Dendritic cell treated with granulocyte-macrophage colony-stimulating factor and Interleukin-4, amounts not matched to agents 40 ng/mL and 50 ng/mL, for 4 days (primary cell): ENCODE data around the gene SLC2A9.

Experiments
- H3K27ac Mint-ChIP-seq: one replicate; pipeline ENCODE4 v1.8.0; 2022; ENCODE audit warnings: mild to moderate bottlenecking, mixed read lengths
- H3K27me3 Mint-ChIP-seq: one replicate; pipeline ENCODE4 v1.8.0; 2022; ENCODE audit warnings: mild to moderate bottlenecking, mixed read lengths
- H3K36me3 Mint-ChIP-seq: one replicate; pipeline ENCODE4 v1.8.0; 2022; ENCODE audit warnings: low read depth, mixed read lengths
- H3K4me1 Mint-ChIP-seq: one replicate; pipeline ENCODE4 v1.8.0; 2022; ENCODE audit warnings: low read depth, mixed read lengths
- H3K4me3 Mint-ChIP-seq: one replicate; pipeline ENCODE4 v1.8.0; 2022; ENCODE audit warnings: mild to moderate bottlenecking, moderate library complexity, mixed read lengths
- H3K9me3 Mint-ChIP-seq: one replicate; pipeline ENCODE4 v1.8.0; 2022; ENCODE audit warnings: mixed read lengths
- intact Hi-C: fragments of 100-400 bp; cut with micrococcal nuclease; formaldehyde crosslinking; loops from one replicate; pipeline ENCODE4 v1.15.0; 2022

The SLC2A9 gene

GRCh38 chr4:10053635-10054453 lies 32.5 kb upstream of the SLC2A9 start:
- Mint-ChIP-seq H3K9me3 (no peaks in the 10 kb centered on the region), H3K36me3 (no peaks in the 10 kb centered on the region), H3K4me1 (peaks cover 5% of the 10 kb centered on the region), H3K27ac (no peak overlapping the region), H3K27me3 (peaks cover 22% of the 10 kb centered on the region), H3K4me3 (no peak overlapping the region)
- intact Hi-C loops: no loop called here

DNA sequence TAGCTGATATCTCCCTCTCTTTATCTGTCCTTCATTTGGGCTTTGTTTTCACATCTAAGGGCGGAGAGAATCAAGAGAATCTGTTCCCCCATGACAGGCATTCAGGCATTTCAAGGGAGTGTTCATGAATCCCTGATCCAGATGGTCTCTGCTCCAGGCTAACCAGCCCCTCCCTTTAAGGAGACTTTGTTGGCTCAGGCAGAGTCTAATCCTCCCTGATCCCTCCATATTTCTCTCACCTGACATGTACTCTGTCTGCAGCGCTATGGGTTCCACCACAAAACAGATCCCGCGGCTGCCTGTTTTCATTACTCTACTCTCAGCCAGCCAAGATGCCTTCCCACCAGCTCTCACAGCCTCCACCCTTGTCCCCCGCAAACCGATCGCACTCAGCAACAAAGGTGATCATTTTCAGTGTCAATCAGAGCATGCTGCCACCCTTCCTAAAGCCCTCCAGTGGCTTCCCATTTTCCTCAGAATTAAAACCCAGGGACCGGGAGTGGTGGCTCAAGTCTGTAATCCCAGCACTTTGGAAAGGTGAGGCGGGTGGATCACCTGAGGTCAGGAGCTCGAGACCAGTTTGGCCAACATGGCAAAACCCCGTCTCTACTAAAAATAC lies 30.3 kb upstream of the SLC2A9 start:
- Mint-ChIP-seq H3K4me3 (no peak overlapping the region), H3K9me3 (no peaks in the 10 kb centered on the region), H3K27ac (no peak overlapping the region), H3K27me3 (peaks cover 22% of the 10 kb centered on the region), H3K4me1 (peaks cover 20% of the 10 kb centered on the region), H3K36me3 (no peaks in the 10 kb centered on the region)
- intact Hi-C loops: no loop called here

DNA sequence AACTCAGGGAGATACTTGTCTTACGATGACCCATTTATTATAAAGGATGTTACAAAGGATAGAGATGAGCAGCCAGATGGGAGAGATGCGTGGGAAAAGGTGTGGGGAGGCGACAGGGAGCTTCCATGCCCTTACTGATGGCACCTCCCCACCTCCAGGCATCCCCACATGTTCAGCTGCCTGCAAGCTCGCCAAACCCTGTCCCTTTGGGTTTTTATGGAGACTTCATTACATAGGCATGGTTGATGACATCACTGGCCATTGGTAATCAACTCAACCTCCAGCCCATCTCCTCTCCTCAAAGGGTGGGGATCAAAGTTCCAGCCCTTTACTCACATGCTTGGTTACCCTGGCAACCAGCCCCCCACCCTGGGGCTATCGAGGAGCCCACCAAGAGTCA lies 29.4 kb upstream of the SLC2A9 start:
- intact Hi-C loops: no loop called here
- H3K27ac Mint-ChIP-seq: no peak overlapping the region
- H3K27me3 Mint-ChIP-seq: peaks cover 22% of the 10 kb centered on the region
- H3K4me1 Mint-ChIP-seq: peaks cover 20% of the 10 kb centered on the region
- H3K9me3 Mint-ChIP-seq: no peaks in the 10 kb centered on the region
- no peaks in the 10 kb centered on the region for H3K36me3 Mint-ChIP-seq
- no peak overlapping the region for H3K4me3 Mint-ChIP-seq

DNA sequence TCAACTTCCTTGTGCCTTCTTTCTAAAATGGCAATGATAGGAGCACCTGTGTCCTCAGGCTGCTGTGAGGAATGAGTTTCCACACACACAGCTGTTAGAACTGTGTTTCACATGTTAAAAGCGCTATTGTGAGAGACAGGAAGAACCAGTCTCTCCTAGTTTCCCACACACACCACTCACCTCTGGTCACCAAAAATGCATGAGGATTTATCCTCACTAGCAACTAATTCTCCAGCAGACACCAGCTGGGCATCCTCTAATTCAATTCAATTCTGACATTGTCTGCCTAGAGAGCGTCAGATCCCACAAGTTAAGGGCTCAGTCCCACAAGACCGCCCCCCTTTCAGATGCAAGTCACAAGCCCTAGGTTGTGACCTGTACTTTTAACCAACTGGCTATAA lies 29.0 kb upstream of the SLC2A9 start:
- intact Hi-C loops: no loop called here
- peaks cover 24% of the 10 kb centered on the region for H3K4me1 Mint-ChIP-seq
- H3K36me3 Mint-ChIP-seq: no peaks in the 10 kb centered on the region
- H3K4me3 Mint-ChIP-seq: no peak overlapping the region
- H3K27me3 Mint-ChIP-seq: peaks cover 22% of the 10 kb centered on the region
- no peak overlapping the region for H3K27ac Mint-ChIP-seq
- H3K9me3 Mint-ChIP-seq: no peaks in the 10 kb centered on the region

GRCh38 chr4:10048941-10049697 lies 27.8 kb upstream of the SLC2A9 start:
- Mint-ChIP-seq H3K27ac (no peak overlapping the region), H3K9me3 (no peaks in the 10 kb centered on the region), H3K27me3 (peaks cover 20% of the 10 kb centered on the region), H3K36me3 (no peaks in the 10 kb centered on the region), H3K4me3 (no peak overlapping the region), H3K4me1 (peaks cover 35% of the 10 kb centered on the region)
- intact Hi-C loops: no loop called here

DNA sequence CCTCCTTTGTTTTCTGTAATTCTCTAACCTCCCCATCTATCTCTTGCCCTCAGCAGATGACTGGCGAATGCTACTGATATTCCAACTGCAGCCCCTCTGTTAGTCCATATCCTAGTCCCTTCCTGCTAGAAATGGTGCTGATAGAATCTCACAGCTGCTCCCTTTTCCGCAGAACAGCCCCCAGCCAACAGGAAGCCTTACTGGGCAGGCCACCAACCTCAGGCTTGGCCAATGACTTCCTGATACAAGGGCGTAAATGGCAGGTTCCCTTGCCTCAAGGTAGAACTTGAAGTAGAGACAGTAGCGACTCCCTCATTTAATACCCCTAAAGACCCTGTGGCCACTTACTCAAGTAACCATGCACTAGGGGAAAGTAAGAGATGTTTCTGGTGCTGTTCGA lies 26.7 kb upstream of the SLC2A9 start:
- Mint-ChIP-seq H3K4me1 (peaks cover 43% of the 10 kb centered on the region), H3K27me3 (peaks cover 16% of the 10 kb centered on the region), H3K4me3 (no peak overlapping the region), H3K36me3 (no peaks in the 10 kb centered on the region), H3K27ac (peak overlapping the region; percentile 16), H3K9me3 (peaks cover 1% of the 10 kb centered on the region)
- intact Hi-C loops: no loop called here

DNA sequence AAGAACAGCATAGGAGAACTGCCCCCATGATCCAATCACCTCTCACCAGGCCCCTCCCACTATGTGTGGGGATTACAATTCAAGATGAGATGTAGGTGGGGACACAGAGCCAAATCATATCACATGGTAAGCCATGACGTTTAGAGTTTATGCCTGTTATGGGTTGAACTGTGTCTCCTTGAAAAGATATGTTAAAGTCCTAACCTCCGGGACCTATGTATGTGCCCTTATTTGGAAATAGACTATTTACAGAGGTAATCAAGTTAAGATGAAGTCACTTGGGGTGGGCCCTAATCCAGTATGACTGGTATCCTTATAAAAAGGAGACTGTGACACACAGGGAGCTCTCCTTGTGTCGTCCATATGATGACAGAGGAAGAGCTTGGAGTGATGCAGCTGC lies 25.2 kb upstream of the SLC2A9 start:
- Mint-ChIP-seq H3K4me1 (peaks cover 43% of the 10 kb centered on the region), H3K36me3 (peaks cover 9% of the 10 kb centered on the region), H3K27me3 (peaks cover 11% of the 10 kb centered on the region), H3K27ac (peak overlapping the region; percentile 33), H3K9me3 (peaks cover 12% of the 10 kb centered on the region), H3K4me3 (no peak overlapping the region)
- intact Hi-C loops: no loop called here

DNA sequence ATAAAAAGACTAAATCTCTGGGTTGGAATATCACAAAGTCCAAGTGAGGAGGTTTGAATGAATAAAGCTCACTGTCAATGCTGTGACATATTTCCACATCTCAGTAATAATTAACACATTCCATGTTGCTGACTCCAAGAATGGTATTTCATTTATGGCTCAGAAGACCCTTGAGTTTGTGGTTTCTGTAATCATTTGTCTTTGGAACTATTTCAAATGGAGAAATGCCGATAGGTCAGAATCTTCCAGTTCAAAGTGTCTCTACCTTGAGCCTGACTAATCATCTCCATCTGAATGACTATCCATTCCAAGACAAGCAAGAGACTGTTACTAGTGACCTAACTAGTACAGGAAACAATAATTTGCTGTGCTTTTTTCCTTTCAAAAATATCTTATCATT lies 24.2 kb upstream of the SLC2A9 start:
- Mint-ChIP-seq H3K9me3 (peaks cover 12% of the 10 kb centered on the region), H3K36me3 (peaks cover 9% of the 10 kb centered on the region), H3K4me3 (no peak overlapping the region), H3K27me3 (peaks cover 6% of the 10 kb centered on the region), H3K4me1 (peaks cover 44% of the 10 kb centered on the region), H3K27ac (peak overlapping the region; percentile 74)
- intact Hi-C loops: loop anchor here (2.0 kb wide), 1 partner anchor 21 kb away; no protein-coding TSS in a partner anchor

DNA sequence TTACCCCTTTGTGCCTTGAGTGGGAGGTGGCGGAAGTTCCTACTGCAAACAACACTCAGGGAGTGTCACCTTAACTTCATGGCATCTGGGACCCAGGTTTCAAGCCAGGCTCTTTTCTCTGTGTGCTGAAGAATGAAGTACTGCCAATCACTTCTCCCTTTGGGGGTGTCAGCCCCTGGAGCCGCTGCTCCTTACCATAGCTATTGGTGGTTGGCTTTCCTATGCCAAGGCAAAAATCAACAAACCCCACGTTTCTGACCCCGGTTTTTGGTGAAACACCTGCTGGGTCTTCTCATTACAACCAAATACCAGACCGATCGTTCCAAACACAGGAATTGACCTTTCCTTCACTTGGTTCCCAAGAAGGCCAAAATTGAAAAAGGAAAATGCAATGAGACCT lies 19.7 kb upstream of the SLC2A9 start:
- Mint-ChIP-seq H3K36me3 (peaks cover 9% of the 10 kb centered on the region), H3K27ac (no peak overlapping the region), H3K4me3 (no peak overlapping the region), H3K9me3 (peaks cover 12% of the 10 kb centered on the region), H3K27me3 (peaks cover 1% of the 10 kb centered on the region), H3K4me1 (peaks cover 33% of the 10 kb centered on the region)
- intact Hi-C loops: no loop called here

DNA sequence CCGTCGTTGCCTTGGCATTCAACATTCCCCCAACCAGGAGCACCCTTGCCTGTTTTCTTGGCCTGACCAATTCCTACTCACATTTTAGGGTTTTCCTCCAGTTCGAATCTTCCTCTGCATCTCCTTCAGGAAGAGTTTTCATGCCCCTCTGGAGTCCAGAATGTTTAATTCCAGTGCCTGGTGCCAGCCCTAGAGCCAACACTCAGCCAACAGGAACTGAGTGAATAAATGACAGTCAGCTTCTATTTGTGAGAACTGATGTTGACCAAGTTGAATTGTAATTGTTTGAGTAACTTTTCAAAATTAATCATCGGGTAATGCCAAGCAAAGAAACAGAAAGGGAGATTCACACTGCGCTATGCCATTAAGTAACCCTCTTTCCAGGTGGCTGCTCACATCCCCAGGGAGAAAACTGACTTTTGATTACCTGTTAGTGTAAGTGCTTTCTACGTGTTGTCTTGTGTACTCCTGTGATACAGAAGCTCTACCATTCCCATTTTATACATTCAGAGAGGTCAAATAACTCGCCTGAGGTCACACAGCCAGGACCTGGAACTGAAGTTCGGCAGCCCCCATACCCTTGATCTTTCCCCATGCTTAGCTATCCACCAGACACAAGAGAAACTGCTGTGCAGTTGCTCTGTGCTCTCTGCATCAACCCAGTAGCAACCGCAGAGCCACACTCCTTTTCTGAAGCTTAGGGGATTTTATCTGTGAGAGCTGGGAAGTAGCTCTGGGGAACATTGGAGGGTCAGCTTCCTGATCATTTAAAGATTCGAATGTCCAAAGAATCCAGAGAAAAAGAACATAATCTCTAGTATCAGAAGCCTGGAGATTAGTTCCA lies 19.0 kb upstream of the SLC2A9 start:
- no peak overlapping the region for H3K4me3 Mint-ChIP-seq
- H3K36me3 Mint-ChIP-seq: peaks cover 9% of the 10 kb centered on the region
- peaks cover 12% of the 10 kb centered on the region for H3K9me3 Mint-ChIP-seq
- intact Hi-C loops: no loop called here
- H3K4me1 Mint-ChIP-seq: peaks cover 30% of the 10 kb centered on the region
- H3K27ac Mint-ChIP-seq: no peak overlapping the region
- H3K27me3 Mint-ChIP-seq: peaks cover 1% of the 10 kb centered on the region

DNA sequence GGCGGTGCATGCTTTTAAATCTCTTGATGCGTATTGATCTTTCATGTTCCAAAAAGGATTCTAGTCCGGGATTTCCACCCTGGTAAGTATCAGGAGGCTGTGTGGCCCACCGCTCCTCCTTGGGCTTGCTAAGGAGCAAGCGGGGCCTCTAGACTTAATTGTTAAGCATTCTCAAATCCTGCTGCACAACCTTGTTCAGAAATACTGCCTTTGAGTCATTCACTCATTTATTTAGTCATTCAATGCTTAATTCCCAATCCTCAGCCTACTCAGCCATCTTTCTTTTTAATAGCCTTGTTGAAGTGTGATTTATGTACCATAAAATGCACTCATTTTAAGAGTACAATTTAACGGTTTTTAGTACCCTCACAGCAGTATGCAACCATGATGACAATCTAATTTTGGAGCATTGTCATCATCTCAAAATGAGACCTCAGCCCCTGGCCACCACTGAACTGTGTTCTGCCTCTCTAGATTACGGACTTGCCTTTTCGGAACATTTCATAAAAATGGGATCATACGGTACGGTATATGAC lies 15.6 kb upstream of the SLC2A9 start:
- Mint-ChIP-seq H3K36me3 (no peaks in the 10 kb centered on the region), H3K4me3 (no peak overlapping the region), H3K4me1 (peaks cover 38% of the 10 kb centered on the region), H3K27ac (no peak overlapping the region), H3K9me3 (no peaks in the 10 kb centered on the region), H3K27me3 (peaks cover 1% of the 10 kb centered on the region)
- intact Hi-C loops: no loop called here

DNA sequence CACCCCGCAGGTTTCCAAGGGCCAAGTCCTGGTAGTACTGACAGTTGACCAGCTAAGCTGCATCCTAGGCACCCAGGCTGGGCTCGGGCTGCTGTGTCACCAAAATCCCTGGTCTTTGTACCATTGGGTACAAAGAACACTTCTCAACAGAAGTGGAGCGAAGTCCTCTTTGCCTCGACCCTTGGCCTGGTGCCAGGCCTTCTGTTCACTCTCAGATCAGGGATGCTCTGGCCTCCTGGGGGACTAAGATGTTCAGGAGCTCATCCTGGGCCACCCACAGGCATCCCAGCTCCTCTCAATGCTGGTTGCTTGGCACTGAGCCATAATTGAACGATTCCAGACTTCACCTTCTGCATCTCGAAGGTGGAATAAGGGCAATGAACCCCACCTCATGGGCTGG lies 13.8 kb upstream of the SLC2A9 start:
- Mint-ChIP-seq H3K4me3 (no peak overlapping the region), H3K36me3 (no peaks in the 10 kb centered on the region), H3K9me3 (no peaks in the 10 kb centered on the region), H3K27ac (peak overlapping the region; percentile 30), H3K27me3 (peaks cover 1% of the 10 kb centered on the region), H3K4me1 (peaks cover 35% of the 10 kb centered on the region)
- intact Hi-C loops: no loop called here

GRCh38 chr4:10034612-10035104 lies 13.4 kb upstream of the SLC2A9 start:
- no peaks in the 10 kb centered on the region for H3K9me3 Mint-ChIP-seq
- H3K36me3 Mint-ChIP-seq: no peaks in the 10 kb centered on the region
- no peak overlapping the region for H3K4me3 Mint-ChIP-seq
- H3K4me1 Mint-ChIP-seq: peaks cover 35% of the 10 kb centered on the region
- H3K27ac Mint-ChIP-seq: peak overlapping the region; percentile 30
- H3K27me3 Mint-ChIP-seq: peaks cover 1% of the 10 kb centered on the region
- intact Hi-C loops: no loop called here
